IMR-90 (cell line): Measurements from ENCODE around the gene MAP7. TPM values are rescaled to one million over a fixed set of nuclear protein-coding genes. Genes with fewer than 3 reads are reported as not detected.

Source experiments
- ATAC-seq: fragments of 200-7000 bp; cut with Tn5 transposase; 2 replicates; pipeline ENCODE4 v1.9.1; 2020; ENCODE audit warnings: low read depth, mild to moderate bottlenecking, moderate library complexity
- BruUV-seq: library from RNA; stranded (reverse); fragments of 400-500 nt; replicated peaks from 2 replicates; lab custom pipeline; 2021; lab: Mats Ljungman, UMichigan
- CTCF ChIA-PET: fragments of 300-600 bp; formaldehyde crosslinking; extraction: SDS; loops from one replicate; lab custom pipeline; 2021; ENCODE audit warnings: antibody characterized with exemption; lab: Yijun Ruan, JAX
- POLR2A ChIA-PET: fragments of 300-600 bp; sonication (Branson Sonifier 250); formaldehyde crosslinking; loops from one replicate; lab custom pipeline; 2022; ENCODE audit warnings: antibody characterized with exemption; ENCODE audit not compliant: unreplicated experiment; lab: Charles Lee
- DNase-seq: peaks from one replicate; pipeline ENCODE4 v3.0.0; 2013
- H2AFZ ChIP-seq: replicated peaks from 2 replicates; pipeline ENCODE3; 2013; ENCODE audit warnings: low read length, mild to moderate bottlenecking; ENCODE audit not compliant: poor library complexity
- H2AK5ac ChIP-seq: 2 replicates; pipeline ENCODE4 v1.6.1; 2013; ENCODE audit warnings: low read depth, low read length, inconsistent platforms
- H2AK9ac ChIP-seq: replicated peaks from 2 replicates; pipeline ENCODE3; 2013; ENCODE audit warnings: mild to moderate bottlenecking, low read depth, low read length, moderate library complexity; ENCODE audit not compliant: poor library complexity
- H2BK120ac ChIP-seq: 2 replicates; pipeline ENCODE4 v1.6.1; 2013; ENCODE audit warnings: low read depth, low read length, inconsistent platforms
- H2BK15ac ChIP-seq: 3 replicates; pipeline ENCODE4 v1.6.1; 2013; ENCODE audit warnings: low read depth, low read length, inconsistent platforms
- H2BK20ac ChIP-seq: 2 replicates; pipeline ENCODE4 v1.6.1; 2013; ENCODE audit warnings: low read depth, mild to moderate bottlenecking, inconsistent platforms, low read length, moderate library complexity
- H2BK5ac ChIP-seq: 2 replicates; pipeline ENCODE4 v1.6.1; 2013; ENCODE audit warnings: mild to moderate bottlenecking, low read depth, low read length, inconsistent platforms; ENCODE audit not compliant: poor library complexity, severe bottlenecking
- H3K14ac ChIP-seq: replicated peaks from 2 replicates; pipeline ENCODE4 v1.6.1; 2013; ENCODE audit warnings: low read depth, low read length, inconsistent platforms
- H3K18ac ChIP-seq: 2 replicates; pipeline ENCODE4 v1.6.1; 2013; ENCODE audit warnings: low read depth, low read length, control low read depth
- H3K23ac ChIP-seq: 2 replicates; pipeline ENCODE4 v1.6.1; 2013; ENCODE audit warnings: low read depth, low read length, inconsistent platforms
- H3K27ac ChIP-seq: 2 replicates; pipeline ENCODE4 v1.5.1; 2013; ENCODE audit warnings: mild to moderate bottlenecking, control low read depth, low read length; ENCODE audit not compliant: insufficient read depth
- H3K27me3 ChIP-seq: 2 replicates; pipeline ENCODE4 v1.6.1; 2013; ENCODE audit warnings: low read length; ENCODE audit not compliant: control insufficient read depth, insufficient read depth
- H3K36me3 ChIP-seq: 2 replicates; pipeline ENCODE4 v1.6.1; 2013; ENCODE audit warnings: low read length, mixed read lengths; ENCODE audit not compliant: control insufficient read depth, insufficient read depth
- H3K4ac ChIP-seq: 2 replicates; pipeline ENCODE4 v1.6.1; 2013; ENCODE audit warnings: low read depth, low read length, inconsistent platforms
- H3K4me1 ChIP-seq: 2 replicates; pipeline ENCODE4 v1.6.1; 2013; ENCODE audit warnings: low read length, mixed read lengths; ENCODE audit not compliant: control insufficient read depth, insufficient read depth
- H3K4me2 ChIP-seq: 2 replicates; pipeline ENCODE4 v1.6.1; 2013; ENCODE audit warnings: low read depth, mild to moderate bottlenecking, control low read depth, low read length, moderate library complexity
- H3K4me3 ChIP-seq: 2 replicates; pipeline ENCODE4 v1.5.1; 2013; ENCODE audit warnings: low read depth, mild to moderate bottlenecking, control low read depth, low read length, moderate library complexity; ENCODE audit not compliant: insufficient read depth
- H3K56ac ChIP-seq: 2 replicates; pipeline ENCODE4 v1.6.1; 2013; ENCODE audit warnings: low read length, inconsistent platforms; ENCODE audit not compliant: insufficient read depth; ENCODE audit errors: extremely low read depth
- H3K79me1 ChIP-seq, 2 experiments: 2 replicates each; pipeline ENCODE4 v1.6.1; 2013; ENCODE audit warnings: low read length in 2 of 2, inconsistent platforms in 1 of 2, low read depth in 1 of 2
- H3K9ac ChIP-seq: 2 replicates; pipeline ENCODE4 v1.6.1; 2013; ENCODE audit warnings: low read depth, low read length, control low read depth
- H3K9me1 ChIP-seq: 2 replicates; pipeline ENCODE4 v1.6.1; 2013; ENCODE audit warnings: low read length, inconsistent platforms; ENCODE audit not compliant: insufficient read depth
- H3K9me3 ChIP-seq: 2 replicates; pipeline ENCODE4 v1.6.1; 2013; ENCODE audit warnings: low read length; ENCODE audit not compliant: control insufficient read depth, insufficient read depth
- H4K20me1 ChIP-seq: 2 replicates; pipeline ENCODE4 v1.6.1; 2013; ENCODE audit warnings: low read length, inconsistent platforms; ENCODE audit not compliant: insufficient read depth
- H4K5ac ChIP-seq: 2 replicates; pipeline ENCODE4 v1.6.1; 2013; ENCODE audit warnings: mild to moderate bottlenecking, low read depth, low read length, control low read depth
- H4K8ac ChIP-seq, 2 experiments: 2 replicates each; pipeline ENCODE4 v1.6.1; 2013; ENCODE audit warnings: low read depth in 2 of 2, low read length in 2 of 2, control low read depth in 1 of 2, inconsistent platforms in 1 of 2
- H4K91ac ChIP-seq: 2 replicates; pipeline ENCODE4 v1.6.1; 2013; ENCODE audit warnings: low read depth, low read length, inconsistent platforms; ENCODE audit not compliant: insufficient read depth
- POLR2A ChIP-seq: IDR thresholded peaks from 2 replicates; pipeline ENCODE4 v1.6.1; 2012; ENCODE audit warnings: mild to moderate bottlenecking, low read depth, low read length
- RCOR1 ChIP-seq: IDR thresholded peaks from 2 replicates; pipeline ENCODE4 v1.6.1; 2012; ENCODE audit warnings: mild to moderate bottlenecking, low read length, improper control_type of control experiment; ENCODE audit not compliant: insufficient replicate concordance
- WGBS, 2 experiments: methylation state at CpG; one replicate each; pipeline versions ENCODE4 v1.1.5 to v1.1.7; 2013; ENCODE audit warnings: missing lambda C conversion rate in 2 of 2; ENCODE audit not compliant: insufficient read length in 1 of 2; ENCODE audit errors: extremely low coverage in 2 of 2; 5-methylcytosine and 5-hydroxymethylcytosine counted together
- dilution Hi-C: fragments of 300-500 bp; cut with HindIII; formaldehyde crosslinking; loops from one replicate; pipeline ENCODE4 v1.14.3; 2018; ENCODE audit warnings: low sequenced_read_pairs; ENCODE audit not compliant: unreplicated experiment
- in situ Hi-C: fragments of 300-500 bp; cut with MboI; formaldehyde crosslinking; loops from 3 replicates; pipeline ENCODE4 v1.14.3; 2019; ENCODE audit warnings: low sequenced_read_pairs, inconsistent platforms, mixed read lengths
- intact Hi-C: fragments of 100-400 bp; cut with micrococcal nuclease; formaldehyde crosslinking; loops from 2 replicates; pipeline ENCODE4 v1.10.0; 2022
- polyA plus RNA-seq, 3 experiments: library from polyadenylated mRNA; depleted of rRNA; stranded (reverse); fragments of >200 nt; gene quantifications; 2 replicates each; pipeline ENCODE4 v1.2.3, GENCODE V29; 2012; ENCODE audit warnings: low replicate concordance in 1 of 3
- total RNA-seq: library from RNA; depleted of rRNA; stranded (reverse); fragments of >200 nt; gene quantifications from 2 replicates; pipeline ENCODE4 v1.2.3, GENCODE V29; 2012

MAP7 gene
- total and polyA plus RNA-seq, 2 of the 4 experiments (the other 2 are of a cell fraction) = 0.19 to 0.36 TPM

DNA sequence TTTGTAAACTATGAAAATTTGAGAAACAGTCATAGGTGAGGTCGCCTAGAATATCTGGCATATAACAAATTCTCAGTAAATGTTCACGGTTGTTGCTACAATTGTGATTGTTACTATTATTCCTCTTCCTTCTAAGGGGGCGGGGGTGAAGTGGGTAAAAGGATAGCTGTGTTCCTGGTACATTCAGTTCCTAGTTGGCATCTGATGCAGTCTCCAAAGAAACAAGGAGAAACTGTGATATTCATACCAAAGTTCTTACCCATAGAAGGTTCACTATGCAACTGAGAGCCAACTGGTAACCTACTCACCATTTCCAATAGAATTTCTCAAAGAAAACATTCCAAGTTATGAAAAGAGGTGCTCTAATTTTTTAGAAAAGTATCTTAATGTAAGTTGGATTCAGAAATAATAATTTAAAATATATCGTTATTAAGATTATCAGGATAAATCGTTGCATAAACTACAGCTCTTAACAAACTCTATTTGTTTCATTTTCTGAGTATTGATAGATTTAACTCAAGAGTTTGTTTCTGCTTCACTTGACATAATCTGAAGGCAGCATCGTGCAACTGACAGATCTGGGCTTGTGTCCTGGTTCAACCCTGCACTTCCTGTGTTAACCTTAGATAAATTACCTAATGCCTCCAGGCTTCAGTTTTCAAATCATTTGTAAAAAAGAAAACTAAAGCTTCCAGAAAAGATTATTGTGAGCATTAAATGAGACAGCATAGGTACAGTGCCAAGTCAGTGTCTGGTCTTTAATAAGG lies 13.3 kb upstream of the MAP7 start:
- Histone ChIP-seq H3K9me1 (peaks cover 6% of the 10 kb centered on the region), H2AFZ (no peak overlapping the region), H2BK5ac (no peak overlapping the region), H2BK20ac (no peak overlapping the region), H3K56ac (no peak overlapping the region), H4K20me1 (no peaks in the 10 kb centered on the region; the same call in 1 of the 2 replicates), H3K9ac (no peak overlapping the region), H3K9me3 (no peaks in the 10 kb centered on the region), H3K4me3 (no peak overlapping the region), H2AK9ac (no peak overlapping the region), H2BK15ac (no peak overlapping the region), H4K5ac (no peak overlapping the region), H4K91ac (no peak overlapping the region), H3K14ac (no peak overlapping the region), H2BK120ac (no peak overlapping the region), H3K18ac (no peak overlapping the region), H3K4me1 (peaks cover 5% of the 10 kb centered on the region; the same call in 1 of the 2 replicates), H3K27me3 (no peaks in the 10 kb centered on the region), H3K4ac (no peak overlapping the region), H3K23ac (peak overlapping the region; percentile 51; the same call in 1 of the 2 replicates), H4K8ac (no peak overlapping the region), H3K79me1 (peaks cover 0 to 9% of the 10 kb centered on the region in 2 experiments; a peak in 2 of 4 replicates), H3K27ac (no peak overlapping the region), H3K4me2 (no peak overlapping the region), H3K36me3 (peaks cover 8% of the 10 kb centered on the region), H2AK5ac (no peak overlapping the region)
- dilution Hi-C loops = no loop called here
- BruUV-seq = no TSS peak
- ATAC-seq (no peak), DNase-seq (no peak)
- TF ChIP-seq POLR2A = no peak
- no peak for TF ChIP-seq RCOR1
- POLR2A ChIA-PET = interaction anchor here (0.7 kb wide), 1 partner anchor 229 kb away, joined by 6 read pairs; the partner anchor contains the start of gene MAP3K5
- in situ Hi-C loops = no loop called here
- WGBS, 2 experiments = no CpG with 5 or more reads among the region's 6 CpGs
- intact Hi-C loops = no loop called here
- CTCF ChIA-PET = no interaction called here
